ENCODE measurements around the gene COG5. TPM values are rescaled to one million over a fixed set of nuclear protein-coding genes. Genes with fewer than 3 reads are reported as not detected.

COG5 gene
- total RNA-seq, 3 donors from 2014 or later, result 35.2 to 61.2 (median 38.0) TPM

DNA sequence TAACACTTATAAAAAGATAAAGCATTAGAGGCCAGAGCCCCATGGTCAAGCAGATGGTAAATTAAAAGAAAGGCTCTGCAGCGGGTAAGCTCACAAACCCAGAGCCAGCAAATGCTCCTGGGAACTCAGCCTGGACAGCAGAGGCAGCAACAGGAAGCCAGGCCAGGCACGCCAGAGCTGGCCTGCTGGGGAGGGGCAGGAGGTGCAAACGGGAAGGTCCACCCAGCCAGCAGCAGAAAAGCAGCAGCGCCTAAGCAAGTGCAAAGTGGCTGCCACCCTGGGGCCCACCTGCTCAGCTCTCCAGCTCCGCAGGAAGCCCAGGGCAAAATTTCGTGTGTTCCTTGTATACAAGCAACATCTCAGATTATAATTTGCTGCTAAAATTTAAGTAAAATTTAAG is 176.6 kb downstream of the COG5 start:
- DNase-seq (ENCODE audit: low spot score in 2 of 2), result no peak
- intact Hi-C loops (cut with DNase I; ENCODE audit: low total_unique reads), result no loop called here
- H3K27me3 ChIP-seq, result no peaks in the 10 kb centered on the region
- no peak overlapping the region for H3K27ac ChIP-seq
- H3K36me3 ChIP-seq, result no peaks in the 10 kb centered on the region
- no peaks in the 10 kb centered on the region for H3K4me1 ChIP-seq
- TF ChIP-seq POLR2A (IDR thresholded peaks at IDR 0.05) (no peak), POLR2AphosphoS5 (IDR thresholded peaks at IDR 0.05) (no peak)
- TF ChIP-seq, protein P1, sequence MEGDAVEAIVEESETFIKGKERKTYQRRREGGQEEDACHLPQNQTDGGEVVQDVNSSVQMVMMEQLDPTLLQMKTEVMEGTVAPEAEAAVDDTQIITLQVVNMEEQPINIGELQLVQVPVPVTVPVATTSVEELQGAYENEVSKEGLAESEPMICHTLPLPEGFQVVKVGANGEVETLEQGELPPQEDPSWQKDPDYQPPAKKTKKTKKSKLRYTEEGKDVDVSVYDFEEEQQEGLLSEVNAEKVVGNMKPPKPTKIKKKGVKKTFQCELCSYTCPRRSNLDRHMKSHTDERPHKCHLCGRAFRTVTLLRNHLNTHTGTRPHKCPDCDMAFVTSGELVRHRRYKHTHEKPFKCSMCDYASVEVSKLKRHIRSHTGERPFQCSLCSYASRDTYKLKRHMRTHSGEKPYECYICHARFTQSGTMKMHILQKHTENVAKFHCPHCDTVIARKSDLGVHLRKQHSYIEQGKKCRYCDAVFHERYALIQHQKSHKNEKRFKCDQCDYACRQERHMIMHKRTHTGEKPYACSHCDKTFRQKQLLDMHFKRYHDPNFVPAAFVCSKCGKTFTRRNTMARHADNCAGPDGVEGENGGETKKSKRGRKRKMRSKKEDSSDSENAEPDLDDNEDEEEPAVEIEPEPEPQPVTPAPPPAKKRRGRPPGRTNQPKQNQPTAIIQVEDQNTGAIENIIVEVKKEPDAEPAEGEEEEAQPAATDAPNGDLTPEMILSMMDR (IDR thresholded peaks at IDR 0.05), result no peak
- no peak overlapping the region for H3K4me3 ChIP-seq
- H3K9me3 ChIP-seq, result no peaks in the 10 kb centered on the region

DNA sequence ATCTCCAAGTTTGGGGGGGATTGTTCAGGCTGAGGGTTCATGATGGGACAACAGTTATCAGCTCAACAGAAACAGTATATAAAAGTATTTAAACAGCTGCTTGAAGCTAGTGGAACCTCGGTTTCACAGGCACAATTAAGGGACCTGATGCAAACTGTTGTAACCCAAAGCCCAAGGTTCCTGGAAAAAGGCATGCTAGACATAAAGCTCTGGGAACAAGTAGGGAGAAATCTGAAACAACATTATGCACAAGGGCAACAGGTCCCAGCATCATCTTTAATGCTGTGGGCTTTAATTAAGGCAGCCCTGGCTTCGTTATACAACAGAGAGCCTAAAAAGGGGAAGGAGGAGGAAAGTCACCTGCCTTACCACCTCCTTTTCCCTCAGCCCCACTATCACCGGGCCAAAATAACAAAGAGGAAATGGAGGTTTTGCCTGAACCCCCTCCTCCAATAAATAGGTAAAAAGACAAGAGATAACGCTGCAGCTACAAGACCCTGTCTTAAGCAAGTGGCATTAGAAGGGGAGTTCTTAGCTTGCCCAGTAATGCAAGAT is 177.1 kb downstream of the COG5 start:
- no peaks in the 10 kb centered on the region for H3K4me1 ChIP-seq
- no peaks in the 10 kb centered on the region for H3K9me3 ChIP-seq
- DNase-seq (ENCODE audit: low spot score in 2 of 2), result no peak
- H3K4me3 ChIP-seq, result no peak overlapping the region
- intact Hi-C loops (cut with DNase I; ENCODE audit: low total_unique reads), result no loop called here
- no peak overlapping the region for H3K27ac ChIP-seq
- H3K36me3 ChIP-seq, result no peaks in the 10 kb centered on the region
- no peaks in the 10 kb centered on the region for H3K27me3 ChIP-seq
- TF ChIP-seq POLR2AphosphoS5 (IDR thresholded peaks at IDR 0.05) (no peak), POLR2A (IDR thresholded peaks at IDR 0.05) (no peak)
- TF ChIP-seq, protein P1 (IDR thresholded peaks at IDR 0.05), result no peak

DNA sequence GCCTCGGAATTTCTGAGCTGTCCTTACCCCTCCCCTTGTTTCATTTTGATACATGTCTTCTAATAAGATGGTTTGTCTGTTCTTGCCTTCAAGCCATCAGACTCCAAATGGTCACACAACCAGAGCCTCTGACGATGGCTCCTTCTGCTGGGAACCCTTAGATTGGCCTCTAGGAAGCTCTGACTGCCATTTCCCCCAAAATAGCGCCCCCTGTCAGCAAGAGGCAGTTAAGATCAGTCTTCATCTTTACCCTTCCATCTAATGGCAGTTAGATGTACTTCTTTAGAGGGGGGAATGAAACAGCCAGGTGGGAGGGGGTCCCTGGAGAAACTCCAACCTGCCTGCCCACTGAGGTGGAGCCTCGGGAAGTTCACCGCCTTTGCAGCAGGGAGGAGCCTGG is 179.7 kb downstream of the COG5 start:
- Histone ChIP-seq H3K27ac (no peak overlapping the region), H3K4me1 (no peaks in the 10 kb centered on the region), H3K27me3 (no peaks in the 10 kb centered on the region), H3K9me3 (no peaks in the 10 kb centered on the region), H3K36me3 (no peaks in the 10 kb centered on the region), H3K4me3 (no peak overlapping the region)
- intact Hi-C loops (cut with DNase I; ENCODE audit: low total_unique reads), result no loop called here
- TF ChIP-seq POLR2A (IDR thresholded peaks at IDR 0.05) (no peak), POLR2AphosphoS5 (IDR thresholded peaks at IDR 0.05) (no peak)
- TF ChIP-seq, protein P1 (IDR thresholded peaks at IDR 0.05), result no peak
- DNase-seq (ENCODE audit: low spot score in 2 of 2), result no peak

DNA sequence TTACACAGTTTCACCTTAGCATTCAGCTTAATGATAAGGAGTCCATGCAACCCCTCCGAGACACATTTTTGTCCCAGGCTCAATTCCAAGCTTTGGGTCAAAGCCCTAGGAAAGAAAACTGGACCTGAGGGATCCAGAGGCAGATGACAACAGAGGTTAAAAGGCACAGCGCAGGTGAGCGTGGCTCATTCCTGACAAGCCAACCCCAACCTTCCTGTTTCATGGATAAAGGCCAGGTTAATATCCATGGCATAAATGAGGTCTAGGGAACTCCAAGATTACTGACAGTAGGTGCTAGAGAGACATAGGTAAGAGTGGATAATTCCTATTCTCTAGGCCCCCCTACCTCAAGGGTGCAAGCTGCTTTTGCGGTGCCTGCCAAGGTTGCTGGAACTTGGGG is 180.5 kb downstream of the COG5 start:
- H3K4me3 ChIP-seq, result no peak overlapping the region
- no peaks in the 10 kb centered on the region for H3K4me1 ChIP-seq
- H3K27ac ChIP-seq, result no peak overlapping the region
- no peak for DNase-seq (ENCODE audit: low spot score in 2 of 2)
- H3K9me3 ChIP-seq, result no peaks in the 10 kb centered on the region
- H3K27me3 ChIP-seq, result no peaks in the 10 kb centered on the region
- intact Hi-C loops (cut with DNase I; ENCODE audit: low total_unique reads), result no loop called here
- H3K36me3 ChIP-seq, result no peaks in the 10 kb centered on the region
- TF ChIP-seq POLR2AphosphoS5 (IDR thresholded peaks at IDR 0.05) (no peak), POLR2A (IDR thresholded peaks at IDR 0.05) (no peak)
- TF ChIP-seq, protein P1 (IDR thresholded peaks at IDR 0.05), result no peak

DNA sequence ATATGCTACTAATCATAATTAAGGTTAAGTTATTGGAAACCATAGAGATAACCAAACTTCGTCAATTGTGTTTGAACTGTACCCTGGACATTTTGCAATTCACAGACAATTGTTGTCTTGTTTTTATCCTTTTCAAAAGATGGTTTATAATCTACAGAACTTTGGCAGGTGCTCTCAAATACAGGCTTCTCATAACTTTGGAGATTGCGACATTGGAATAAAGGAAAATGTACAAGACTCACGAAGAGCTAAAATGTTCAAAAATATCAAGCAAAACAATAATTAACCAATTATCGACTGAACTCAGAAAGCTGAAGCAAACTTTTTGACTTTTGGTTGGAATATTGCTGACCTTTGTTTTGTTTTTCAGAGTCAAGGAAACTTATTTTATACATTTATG is 182.3 kb downstream of the COG5 start:
- Histone ChIP-seq H3K4me1 (no peaks in the 10 kb centered on the region), H3K27ac (no peak overlapping the region), H3K9me3 (no peaks in the 10 kb centered on the region), H3K4me3 (no peak overlapping the region), H3K27me3 (no peaks in the 10 kb centered on the region), H3K36me3 (no peaks in the 10 kb centered on the region)
- intact Hi-C loops (cut with DNase I; ENCODE audit: low total_unique reads), result no loop called here
- TF ChIP-seq, protein P1 (IDR thresholded peaks at IDR 0.05), result no peak
- TF ChIP-seq POLR2AphosphoS5 (IDR thresholded peaks at IDR 0.05) (no peak), POLR2A (IDR thresholded peaks at IDR 0.05) (no peak)
- no peak for DNase-seq (ENCODE audit: low spot score in 2 of 2)

Measured in breast epithelium (tissue), 4 donors.